Endothelial cell (in vitro differentiated cells): ENCODE data around the gene ATP2C2. TPM values are rescaled to one million over a fixed set of nuclear protein-coding genes. Genes with fewer than 3 reads are reported as not detected.

Source experiments
- DNase-seq: peaks from one replicate; pipeline ENCODE4 v3.0.0; 2021; ENCODE audit warnings: low spot score
- H3K27ac Mint-ChIP-seq: one replicate; pipeline ENCODE4 v1.8.0; 2021; ENCODE audit warnings: mixed read lengths, inconsistent platforms; ENCODE audit not compliant: unreplicated experiment
- H3K27me3 Mint-ChIP-seq: one replicate; pipeline ENCODE4 v1.8.0; 2021; ENCODE audit warnings: mild to moderate bottlenecking, moderate library complexity, mixed read lengths, inconsistent platforms; ENCODE audit not compliant: unreplicated experiment
- H3K36me3 Mint-ChIP-seq: one replicate; pipeline ENCODE4 v1.8.0; 2021; ENCODE audit warnings: mild to moderate bottlenecking, low read depth, mixed read lengths, inconsistent platforms; ENCODE audit not compliant: unreplicated experiment
- H3K4me1 Mint-ChIP-seq: one replicate; pipeline ENCODE4 v1.8.0; 2021; ENCODE audit warnings: mild to moderate bottlenecking, mixed read lengths, inconsistent platforms; ENCODE audit not compliant: unreplicated experiment
- H3K4me3 Mint-ChIP-seq: one replicate; pipeline ENCODE4 v1.8.0; 2021; ENCODE audit warnings: mild to moderate bottlenecking, mixed read lengths, inconsistent platforms; ENCODE audit not compliant: unreplicated experiment
- H3K9me3 Mint-ChIP-seq: one replicate; pipeline ENCODE4 v1.8.0; 2021; ENCODE audit warnings: mixed read lengths, inconsistent platforms; ENCODE audit not compliant: unreplicated experiment
- CTCF ChIP-seq: fragments of 200-600 bp; sonication (generic); IDR thresholded peaks from one replicate; pipeline ENCODE4 v1.5.0; 2021; ENCODE audit warnings: antibody characterized with exemption; ENCODE audit not compliant: unreplicated experiment
- total RNA-seq: library from RNA; stranded (reverse); fragmentation: NEBNext Ultra II Directional; extraction: Animal tissue kit (Norgen Biotek cat#: 25700); gene quantifications from one replicate; pipeline ENCODE4 v1.2.1, GENCODE V29; 2021; ENCODE audit not compliant: unreplicated experiment

ATP2C2 gene
- total RNA-seq, 1 donor from 2014 or later, result 2.7 TPM

GRCh38 chr16:84482001-84482891 lies 113.9 kb downstream of the ATP2C2 start:
- Mint-ChIP-seq H3K4me1 (peaks cover 9% of the 10 kb centered on the region), H3K36me3 (peaks cover 19% of the 10 kb centered on the region), H3K27ac (no peak overlapping the region), H3K4me3 (no peak overlapping the region), H3K9me3 (no peaks in the 10 kb centered on the region), H3K27me3 (peaks cover 10% of the 10 kb centered on the region)
- no peak for DNase-seq
- no peak for TF ChIP-seq CTCF

- Mint-ChIP-seq H3K9me3 (no peaks in the 10 kb centered on the region), H3K4me3 (no peak overlapping the region), H3K4me1 (peaks cover 9% of the 10 kb centered on the region), H3K27ac (no peak overlapping the region), H3K36me3 (peaks cover 18% of the 10 kb centered on the region), H3K27me3 (peaks cover 7% of the 10 kb centered on the region)
- no peak for TF ChIP-seq CTCF
- no peak for DNase-seq
Measured at GRCh38 chr16:84482951-84483881, 114.9 kb downstream of the ATP2C2 start.

- Mint-ChIP-seq H3K9me3 (no peaks in the 10 kb centered on the region), H3K27me3 (peaks cover 4% of the 10 kb centered on the region), H3K36me3 (peaks cover 12% of the 10 kb centered on the region), H3K27ac (no peak overlapping the region), H3K4me1 (peaks cover 9% of the 10 kb centered on the region), H3K4me3 (no peak overlapping the region)
- TF ChIP-seq CTCF, result no peak
- no peak for DNase-seq
Measured at GRCh38 chr16:84483882-84484565, 115.7 kb downstream of the ATP2C2 start.

GRCh38 chr16:84484579-84485254 lies 116.4 kb downstream of the ATP2C2 start:
- H3K4me3 Mint-ChIP-seq, result no peak overlapping the region
- H3K27me3 Mint-ChIP-seq, result peaks cover 3% of the 10 kb centered on the region
- H3K27ac Mint-ChIP-seq, result no peak overlapping the region
- no peaks in the 10 kb centered on the region for H3K9me3 Mint-ChIP-seq
- peaks cover 9% of the 10 kb centered on the region for H3K4me1 Mint-ChIP-seq
- peak; percentile 58 for DNase-seq
- peaks cover 8% of the 10 kb centered on the region for H3K36me3 Mint-ChIP-seq
- peak; percentile 69 for TF ChIP-seq CTCF
